ENCODE data around the gene IFNGR2.
"Not testable (repeated sequence)": the region's sequence is repeated elsewhere in the genome, so short reads cannot be mapped to it uniquely, and the experiment has no call there.

Gene IFNGR2

DNA sequence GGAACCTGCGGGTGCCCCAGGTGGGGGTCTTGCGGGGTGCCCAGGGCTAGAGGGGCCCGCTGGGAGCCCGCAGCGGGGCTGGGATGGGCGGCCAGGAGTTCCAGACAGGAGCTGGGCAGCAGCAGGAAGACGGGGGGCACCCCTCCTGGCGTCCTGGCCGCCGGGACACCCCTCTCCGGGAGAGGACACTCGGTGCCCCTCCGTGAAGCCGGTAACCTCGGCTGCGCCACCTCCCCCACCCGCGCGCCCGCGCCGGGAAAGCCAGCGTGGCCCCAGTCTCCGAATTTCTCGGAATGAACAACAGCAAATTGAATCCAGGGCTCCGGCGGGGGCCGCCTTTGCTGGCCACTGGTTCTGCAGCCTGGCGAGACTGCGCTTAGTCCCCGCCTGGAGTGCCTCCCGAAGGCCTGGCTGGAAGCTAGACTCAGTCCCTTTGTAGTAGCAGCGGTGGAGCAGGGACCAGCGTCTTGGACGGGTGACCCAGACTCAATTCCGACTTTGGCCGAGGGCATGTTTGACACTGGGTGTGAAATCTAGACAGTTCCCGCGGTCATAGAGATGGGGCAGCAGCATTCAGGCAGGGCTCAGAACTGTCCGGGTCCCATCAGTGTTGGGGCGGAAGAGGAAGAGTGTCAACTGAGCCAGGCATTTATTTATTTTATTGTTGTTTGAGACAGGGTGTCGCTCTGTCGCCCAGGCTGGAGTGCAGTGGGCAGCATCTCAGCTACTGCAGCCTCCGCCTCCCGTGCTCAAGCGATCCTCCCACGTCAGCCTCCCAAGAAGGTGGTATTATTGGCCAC lies 773 bp downstream of the IFNGR2 start:
- DNase-seq = no peak

- DNase-seq = no peak
These were observed 3.3 kb downstream of the IFNGR2 start for GRCh38 chr21:33406493-33406892.

DNA sequence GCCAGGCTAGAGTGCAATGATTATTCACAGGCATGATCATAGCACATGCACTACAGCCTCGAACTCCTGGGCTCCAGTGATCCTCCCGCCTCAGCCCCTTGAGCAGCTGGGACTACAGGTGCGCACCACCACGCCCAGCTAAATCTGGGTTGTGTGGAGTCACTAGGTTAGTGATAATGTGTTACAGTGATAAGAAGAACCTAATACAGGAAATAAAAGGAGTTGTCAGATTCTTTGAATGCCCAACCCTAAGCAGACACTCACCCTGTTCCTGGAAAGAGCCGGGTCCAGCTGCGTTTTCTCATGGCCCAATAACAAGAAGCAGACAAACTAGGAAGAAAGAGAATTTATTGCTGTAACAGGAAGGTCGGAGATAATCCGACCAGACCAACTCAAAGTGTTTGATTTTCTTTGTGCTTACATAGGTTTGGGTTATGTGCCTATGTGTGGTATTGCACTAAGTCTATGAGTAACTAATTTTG lies 8.8 kb downstream of the IFNGR2 start:
- DNase-seq = no peak

GRCh38 chr21:33412439-33412831 lies 9.2 kb downstream of the IFNGR2 start:
- DNase-seq = not testable (repeated sequence)

DNA sequence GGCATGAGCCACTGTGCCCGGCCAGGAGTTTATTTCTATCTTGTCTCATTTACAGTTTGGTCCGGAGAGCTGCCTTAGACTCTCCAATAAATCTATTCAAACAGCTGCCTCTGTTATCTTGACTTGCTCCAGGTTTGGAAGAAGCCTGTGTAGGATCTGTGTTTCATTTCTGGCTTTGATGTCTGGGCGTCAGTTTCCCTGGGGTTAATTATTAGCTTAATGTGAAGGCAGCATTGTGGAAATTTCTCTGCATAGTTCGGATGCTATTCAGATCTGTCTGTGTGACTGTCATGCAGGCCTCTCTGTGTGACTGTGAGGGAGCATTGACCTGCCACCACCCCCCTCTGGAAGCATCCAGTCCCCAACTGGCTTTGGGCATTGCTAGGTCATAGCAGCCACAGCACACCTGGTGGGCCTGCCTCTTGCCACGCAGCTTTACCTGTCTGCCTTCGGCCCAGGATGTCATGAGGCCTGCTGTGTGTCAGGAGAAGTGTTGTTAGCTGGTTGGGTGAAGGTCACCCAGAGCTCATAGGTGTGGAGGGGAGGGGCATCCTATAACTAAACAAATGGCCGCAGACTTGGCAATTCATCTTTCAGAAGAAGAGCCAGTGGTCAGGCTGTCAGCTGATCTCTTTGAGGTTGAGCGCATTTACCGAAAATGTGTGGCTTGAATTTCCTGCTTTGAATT lies 9.8 kb downstream of the IFNGR2 start:
- DNase-seq = no peak

GRCh38 chr21:33414068-33414467 lies 10.9 kb downstream of the IFNGR2 start:
- no peak for DNase-seq

DNA sequence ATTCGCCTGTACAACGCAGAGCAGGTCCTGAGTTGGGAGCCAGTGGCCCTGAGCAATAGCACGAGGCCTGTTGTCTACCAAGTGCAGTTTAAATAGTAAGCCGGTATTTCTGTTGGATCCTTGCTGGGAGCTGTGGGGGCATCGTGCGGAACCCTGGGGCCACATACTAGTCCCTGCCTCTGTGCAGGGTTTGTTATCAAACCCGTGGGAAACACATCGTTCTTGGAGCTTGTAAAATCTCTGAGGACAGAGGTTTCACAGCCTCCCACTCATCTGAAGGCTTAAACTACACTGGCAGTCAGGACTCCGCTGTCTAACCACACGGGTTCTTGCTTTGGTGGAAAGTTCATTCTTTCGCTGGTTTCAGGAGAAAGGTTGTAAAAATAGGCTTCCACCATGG lies 11.7 kb downstream of the IFNGR2 start:
- DNase-seq = no peak

- DNase-seq = no peak
These were observed 15.5 kb downstream of the IFNGR2 start for GRCh38 chr21:33418691-33419090.

DNA sequence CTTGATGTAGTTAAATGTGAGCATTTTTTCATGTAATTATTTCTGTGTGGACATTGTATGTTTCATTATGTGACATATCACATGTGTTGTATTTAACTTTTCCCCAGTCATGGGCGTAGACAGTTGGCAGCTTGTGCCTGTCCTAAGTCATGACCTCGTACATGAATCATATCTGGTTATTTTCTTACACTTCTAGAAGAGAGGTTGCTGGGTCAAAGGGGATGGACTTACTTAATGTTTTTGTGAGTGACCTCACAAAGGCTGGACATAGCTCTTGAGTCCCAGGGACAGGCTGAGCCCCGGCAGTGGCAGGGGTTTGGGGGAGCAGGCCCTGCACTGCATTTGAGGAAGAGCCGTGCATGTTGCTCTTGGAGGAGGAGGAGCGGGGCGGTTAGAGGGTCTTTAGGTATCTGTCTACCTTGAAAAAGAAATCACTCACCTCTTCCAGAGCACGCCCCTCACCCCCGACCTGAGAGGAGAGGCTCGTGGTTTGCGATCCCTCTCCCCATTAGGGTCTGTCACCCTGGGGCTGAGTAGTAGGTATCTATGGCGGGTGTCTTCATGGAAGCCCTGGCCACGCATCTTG lies 16.4 kb downstream of the IFNGR2 start:
- DNase-seq = no peak

DNA sequence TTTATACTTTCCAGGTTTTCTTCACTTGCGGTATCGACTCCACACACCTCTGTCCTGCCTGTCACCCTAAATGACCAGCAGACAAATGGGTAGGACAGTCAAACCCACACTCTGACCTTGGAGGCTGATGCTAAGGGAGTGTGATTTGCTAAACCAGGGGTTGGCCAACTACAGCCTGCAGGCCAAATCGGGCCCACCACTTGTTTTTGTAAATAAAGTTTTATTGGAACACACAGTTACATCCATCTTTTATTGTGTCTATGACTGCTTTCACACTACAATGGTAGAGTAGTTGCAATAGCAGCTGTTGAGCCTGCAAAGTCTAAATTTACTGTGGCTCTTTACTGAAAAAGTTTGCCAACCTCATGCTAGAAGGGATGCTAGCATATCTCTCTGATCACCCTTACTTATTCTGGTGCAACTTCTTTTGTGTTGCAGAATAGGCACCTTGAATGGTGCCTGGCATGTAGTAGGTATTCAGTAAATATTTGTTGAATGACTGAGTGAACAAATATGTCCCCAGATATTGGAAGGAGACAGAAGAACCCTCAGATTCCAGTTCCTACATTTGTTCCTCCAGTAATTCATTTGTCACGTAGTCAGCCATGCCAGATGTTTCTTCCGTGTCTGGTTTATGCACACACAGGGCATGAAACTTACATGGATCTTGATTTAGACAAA lies 18.6 kb downstream of the IFNGR2 start:
- no peak for DNase-seq

DNA sequence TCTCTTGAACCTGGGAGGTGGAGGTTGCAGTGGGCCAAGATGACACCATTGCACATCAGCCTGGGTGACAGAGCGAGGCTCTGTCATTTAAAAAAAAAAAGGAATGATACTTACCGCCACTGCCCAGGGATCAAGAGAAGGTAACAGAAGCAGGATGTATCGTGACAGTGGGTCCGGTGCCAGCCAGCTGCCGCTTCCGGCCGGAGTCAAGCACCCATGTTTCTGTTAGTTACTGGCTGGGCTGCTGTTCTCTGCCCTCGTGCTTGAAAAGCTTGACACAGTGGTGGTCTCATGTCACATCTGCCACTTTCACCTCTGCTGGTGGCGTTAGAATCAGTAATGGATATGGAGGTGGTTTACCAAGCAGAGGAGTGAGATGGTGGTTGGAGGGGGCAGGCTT lies 21.0 kb downstream of the IFNGR2 start:
- DNase-seq = no peak

DNA sequence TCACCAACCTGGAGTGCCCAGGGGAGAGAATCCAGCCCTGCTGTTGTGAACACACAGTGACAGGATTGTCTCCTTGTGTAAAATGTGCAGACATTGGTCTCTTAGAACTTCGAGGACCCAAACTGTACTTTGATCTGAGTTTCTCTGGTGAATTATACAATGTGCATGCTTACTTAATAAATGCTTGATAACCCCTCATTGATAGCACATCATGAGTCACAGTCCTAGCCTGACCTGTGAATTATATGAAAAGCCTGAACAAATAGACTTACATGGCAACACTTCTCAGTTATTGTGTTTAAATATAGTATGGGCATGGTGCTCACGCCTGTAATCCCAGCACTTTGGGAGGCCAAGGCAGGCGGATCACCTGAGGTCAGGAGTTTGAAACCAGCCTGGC lies 22.6 kb downstream of the IFNGR2 start:
- DNase-seq = no peak

DNA sequence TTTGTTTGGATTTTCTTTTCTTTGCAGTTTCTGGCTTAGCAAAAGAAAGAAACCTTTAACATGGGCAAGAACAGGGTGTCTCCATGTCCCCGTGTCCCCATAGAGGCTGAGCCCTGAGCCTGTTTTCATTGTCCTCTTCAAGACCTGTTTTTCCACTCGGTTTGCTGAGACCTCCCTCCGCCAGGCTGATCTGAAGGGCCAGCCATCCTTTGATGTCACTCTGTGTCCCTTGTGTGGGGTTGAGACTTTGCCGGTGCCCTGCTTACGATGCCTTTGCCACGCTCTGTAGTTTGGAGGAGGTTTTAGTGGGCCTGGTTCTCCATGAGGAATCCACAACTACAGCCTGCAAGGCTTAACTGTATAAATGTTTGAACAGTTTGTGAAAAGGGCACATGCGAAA lies 23.8 kb downstream of the IFNGR2 start:
- DNase-seq = no peak

DNA sequence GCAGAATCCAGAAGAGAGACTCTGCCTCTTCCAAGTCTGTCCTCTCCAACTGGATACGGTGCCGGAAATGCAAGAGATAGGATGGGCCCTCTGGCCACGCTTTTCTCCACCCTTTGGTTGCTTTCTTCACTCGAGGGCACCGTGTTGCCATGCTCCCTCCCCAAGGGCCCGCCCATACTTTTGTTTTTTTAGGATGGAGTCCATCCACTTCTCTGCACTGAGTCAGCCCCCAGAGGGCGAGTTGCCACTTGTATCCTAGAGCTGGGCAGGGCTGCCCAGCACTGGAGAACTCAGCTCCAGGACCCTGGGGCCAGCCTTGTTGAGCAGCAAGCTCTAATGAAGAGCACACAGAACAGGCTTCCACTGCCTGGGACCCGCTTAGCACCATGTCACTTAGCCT lies 25.5 kb downstream of the IFNGR2 start:
- no peak for DNase-seq

- DNase-seq = no peak
These were observed 27.6 kb downstream of the IFNGR2 start for GRCh38 chr21:33430858-33431257.

DNA sequence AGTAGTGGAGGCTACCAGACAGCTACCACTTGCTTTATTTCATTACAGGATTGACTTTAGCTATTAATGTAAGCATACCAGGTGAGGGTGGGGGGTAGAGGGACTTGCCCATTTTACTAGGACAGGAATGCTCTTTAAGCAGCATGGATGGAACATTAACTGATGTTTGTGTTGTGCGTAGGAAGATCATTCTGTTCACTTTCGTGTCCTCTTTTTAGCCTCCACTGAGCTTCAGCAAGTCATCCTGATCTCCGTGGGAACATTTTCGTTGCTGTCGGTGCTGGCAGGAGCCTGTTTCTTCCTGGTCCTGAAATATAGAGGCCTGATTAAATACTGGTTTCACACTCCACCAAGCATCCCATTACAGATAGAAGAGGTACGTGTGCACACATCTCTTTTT lies 29.3 kb downstream of the IFNGR2 start:
- no peak for DNase-seq

- DNase-seq = no peak
These were observed 29.8 kb downstream of the IFNGR2 start for GRCh38 chr21:33433001-33433400.

- DNase-seq = no peak
These were observed 30.4 kb downstream of the IFNGR2 start for GRCh38 chr21:33433425-33434114.

- DNase-seq = no peak
These were observed 31.7 kb downstream of the IFNGR2 start for GRCh38 chr21:33434770-33435360.

GRCh38 chr21:33437140-33437539 lies 33.9 kb downstream of the IFNGR2 start:
- no peak for DNase-seq

- DNase-seq = no peak
These were observed 38.6 kb downstream of the IFNGR2 start for GRCh38 chr21:33441489-33442477.

Data from NCI-H524 treated with DMSO at 0.1 percent for 48 hours (cell line).